K562 (cell line): ENCODE results near the gene NEUROG1. TPM values are rescaled to one million over a fixed set of nuclear protein-coding genes. Genes with fewer than 3 reads are reported as not detected.
A peak's percentile ranks its signal among the peaks of the same experiment; 100 is the strongest.

Experiments used
- ATAC-seq: fragments of 200-7000 bp; cut with Tn5 transposase; 3 replicates; pipeline ENCODE4 v1.9.1; 2020; ENCODE audit warnings: moderate library complexity
- BruUV-seq: library from RNA; stranded (reverse); fragments of 400-500 nt; replicated peaks from 2 replicates; lab custom pipeline; 2021; lab: Mats Ljungman, UMichigan
- CTCF ChIA-PET: fragments of 300-600 bp; formaldehyde crosslinking; extraction: SDS; loops from one replicate; lab custom pipeline; 2021; ENCODE audit warnings: low intra/inter-chr PET ratio; lab: Yijun Ruan, JAX
- POLR2A ChIA-PET: fragments of 300-600, 350-650 bp; sonication (Branson Sonifier 250); formaldehyde crosslinking; extraction: SDS; loops from one replicate; lab custom pipeline; 2021; ENCODE audit warnings: antibody characterized with exemption, inconsistent platforms; lab: Yijun Ruan, JAX
- DNase-seq, 4 experiments: peaks; one replicate each; pipeline versions ENCODE4 v3.0.0 to v3.0.0-alpha.2; 2011 to 2018; ENCODE audit warnings: low spot score in 3 of 4, mixed read lengths in 3 of 4; ENCODE audit errors: extremely low read depth in 1 of 4
- FAIRE-seq: peaks from 2 replicates; lab custom pipeline; 2011; peaks lifted over from hg19 to GRCh38; lab: Jason Lieb, UNC
- H2AFZ ChIP-seq: 2 replicates; pipeline ENCODE4 v1.6.0; 2011; ENCODE audit warnings: low read depth, low read length, control low read depth, inconsistent platforms
- H3K27ac ChIP-seq: fragments of 200-600 bp; 3 replicates; pipeline ENCODE4 v1.8.0; 2011; ENCODE audit warnings: low read depth, mild to moderate bottlenecking, control low read depth, inconsistent platforms, low read length, moderate library complexity, mixed read lengths; ENCODE audit errors: extremely low read depth
- H3K27me3 ChIP-seq, 2 experiments: fragments of 300-600 bp in 1 of 2; 2 replicates in 1 of 2; 3 replicates in 1 of 2; pipeline versions ENCODE4 v1.6.0 to v1.8.0; 2011; ENCODE audit warnings: inconsistent platforms in 2 of 2, low read length in 2 of 2, mild to moderate bottlenecking in 1 of 2, mixed read lengths in 1 of 2, moderate library complexity in 1 of 2; ENCODE audit not compliant: control insufficient read depth in 2 of 2, insufficient read depth in 2 of 2
- H3K36me3 ChIP-seq: fragments of 300-600 bp; 3 replicates; pipeline ENCODE4 v1.8.0; 2011; ENCODE audit warnings: mild to moderate bottlenecking, low read length, inconsistent platforms; ENCODE audit not compliant: control insufficient read depth, insufficient read depth
- H3K4me1 ChIP-seq, 2 experiments: fragments of 200-600 bp in 1 of 2; replicated peaks in 1 of 2; 2 replicates in 1 of 2; 3 replicates in 1 of 2; pipeline versions ENCODE4 v1.5.1 to v1.8.0; 2011; ENCODE audit warnings: inconsistent platforms in 2 of 2, low read length in 2 of 2, mild to moderate bottlenecking in 1 of 2, mixed read lengths in 1 of 2, moderate library complexity in 1 of 2; ENCODE audit not compliant: control insufficient read depth in 2 of 2, insufficient read depth in 2 of 2
- H3K4me2 ChIP-seq: 2 replicates; pipeline ENCODE4 v1.6.1; 2011; ENCODE audit warnings: low read length, control low read depth, inconsistent platforms, mixed read lengths; ENCODE audit not compliant: insufficient read depth
- H3K4me3 ChIP-seq: fragments of 200-600 bp; sonication (generic), shearing (Covaris generic); 2 replicates; pipeline ENCODE4 v1.5.1; 2016; ENCODE audit warnings: control low read depth, inconsistent platforms
- H3K79me2 ChIP-seq: fragments of 200-600 bp; 3 replicates; pipeline ENCODE4 v1.8.0; 2011; ENCODE audit warnings: low read length, inconsistent platforms; ENCODE audit not compliant: control insufficient read depth, insufficient read depth
- H3K9ac ChIP-seq, 2 experiments: 2 replicates each; pipeline versions ENCODE4 v1.6.0 to v1.6.1; 2011; ENCODE audit warnings: low read depth in 2 of 2, low read length in 2 of 2, control low read depth in 1 of 2, inconsistent platforms in 1 of 2, mild to moderate bottlenecking in 1 of 2, mixed read lengths in 1 of 2; ENCODE audit not compliant: insufficient read depth in 1 of 2
- H3K9me1 ChIP-seq: one replicate; pipeline ENCODE4 v1.6.0; 2011; ENCODE audit warnings: inconsistent platforms, mild to moderate bottlenecking, low read length, moderate library complexity; ENCODE audit not compliant: control insufficient read depth, insufficient read depth
- H3K9me3 ChIP-seq: replicated peaks from 2 replicates; pipeline ENCODE4 v1.5.1; 2011; ENCODE audit warnings: low read depth, low read length, inconsistent platforms; ENCODE audit not compliant: control insufficient read depth, insufficient read depth
- H4K20me1 ChIP-seq: replicated peaks from 2 replicates; pipeline ENCODE4 v1.6.1; 2011; ENCODE audit warnings: low read length, inconsistent platforms, mixed read lengths; ENCODE audit not compliant: control insufficient read depth, insufficient read depth
- CBX8 ChIP-seq: fragments of 200-600 bp; sonication (generic); IDR thresholded peaks from 2 replicates; pipeline ENCODE4 v1.6.1; 2012; ENCODE audit warnings: borderline replicate concordance, mixed run types, low read depth, mild to moderate bottlenecking, moderate library complexity, mixed read lengths, low read length, control low read depth, inconsistent platforms; ENCODE audit not compliant: poor library complexity, severe bottlenecking; ENCODE audit errors: extremely low read depth
- NFE2 ChIP-seq: IDR thresholded peaks from 2 replicates; pipeline ENCODE4 v1.6.1; 2014; ENCODE audit warnings: antibody characterized with exemption, low read depth
- ZKSCAN8 ChIP-seq: fragments of 200-800 bp; sonication (Bioruptor generic); IDR thresholded peaks from 2 replicates; pipeline ENCODE4 v1.6.1; 2016; ENCODE audit warnings: missing genetic modification characterization, missing compliant biosample characterization
- ZNF124 ChIP-seq: sonication (generic); formaldehyde crosslinking; IDR thresholded peaks from 2 replicates; pipeline ENCODE4 v1.8.1; 2022; ENCODE audit warnings: missing genetic modification reagents
- WGBS: fragments of 100-300 bp; shearing (Covaris generic); methylation state at CpG from one replicate; pipeline ENCODE4 v1.1.6; 2016; ENCODE audit warnings: low coverage, mixed read lengths; ENCODE audit not compliant: insufficient coverage; ENCODE audit errors: missing lambda C conversion rate; 5-methylcytosine and 5-hydroxymethylcytosine counted together
- in situ Hi-C: fragments of 300-500 bp; cut with MboI; formaldehyde crosslinking; loops from 4 replicates; pipeline ENCODE4 v1.15.0; 2018; ENCODE audit warnings: inconsistent platforms, mixed read lengths
- intact Hi-C: fragments of 100-400 bp; cut with micrococcal nuclease; formaldehyde crosslinking; loops from 2 replicates; pipeline ENCODE4 v1.14.2; 2022
- polyA plus RNA-seq, 8 experiments: library from polyadenylated mRNA; depleted of rRNA in 4 of 8; stranded (reverse) in 5 of 8; unstranded in 3 of 8; fragments of >200 nt; fragmentation: Nextera tagmentation in 2 of 8; fragmentation: Illumina TruSeq in 1 of 8; extraction: Ambion mirVana in 2 of 8; extraction: Trizol in 1 of 8; gene quantifications; 2 replicates each; pipeline versions ENCODE4 v1.2.1 to v1.2.3, GENCODE V29; 2011 to 2014; ENCODE audit warnings: inconsistent platforms in 1 of 8, missing spikeins in 1 of 8
- total RNA-seq, 7 experiments: library from RNA; depleted of rRNA in 6 of 7; stranded (reverse); fragments of >200 nt in 6 of 7; fragmentation: Illumina TruSeq in 2 of 7; extraction: Trizol in 2 of 7; gene quantifications; 2 replicates each; pipeline versions ENCODE4 v1.2.1 to v1.2.3, GENCODE V29; 2011 to 2021; ENCODE audit warnings: low replicate concordance in 1 of 7
- TF ChIP-seq, protein P1 (sequence below): fragments of 200-800 bp; sonication (Bioruptor generic); IDR thresholded peaks from 2 replicates; pipeline ENCODE4 v1.6.1; 2016; ENCODE audit warnings: missing genetic modification characterization, missing compliant biosample characterization
- TF ChIP-seq, protein P2 (sequence below): sonication (generic); formaldehyde crosslinking; IDR thresholded peaks from 2 replicates; pipeline ENCODE4 v1.8.0; 2022; ENCODE audit warnings: mild to moderate bottlenecking, missing genetic modification reagents

NEUROG1 gene
- total and polyA plus RNA-seq, 9 of the 15 experiments (the other 6 are each of a cell fraction or from before 2014, with no cell fraction given): not detected

DNA sequence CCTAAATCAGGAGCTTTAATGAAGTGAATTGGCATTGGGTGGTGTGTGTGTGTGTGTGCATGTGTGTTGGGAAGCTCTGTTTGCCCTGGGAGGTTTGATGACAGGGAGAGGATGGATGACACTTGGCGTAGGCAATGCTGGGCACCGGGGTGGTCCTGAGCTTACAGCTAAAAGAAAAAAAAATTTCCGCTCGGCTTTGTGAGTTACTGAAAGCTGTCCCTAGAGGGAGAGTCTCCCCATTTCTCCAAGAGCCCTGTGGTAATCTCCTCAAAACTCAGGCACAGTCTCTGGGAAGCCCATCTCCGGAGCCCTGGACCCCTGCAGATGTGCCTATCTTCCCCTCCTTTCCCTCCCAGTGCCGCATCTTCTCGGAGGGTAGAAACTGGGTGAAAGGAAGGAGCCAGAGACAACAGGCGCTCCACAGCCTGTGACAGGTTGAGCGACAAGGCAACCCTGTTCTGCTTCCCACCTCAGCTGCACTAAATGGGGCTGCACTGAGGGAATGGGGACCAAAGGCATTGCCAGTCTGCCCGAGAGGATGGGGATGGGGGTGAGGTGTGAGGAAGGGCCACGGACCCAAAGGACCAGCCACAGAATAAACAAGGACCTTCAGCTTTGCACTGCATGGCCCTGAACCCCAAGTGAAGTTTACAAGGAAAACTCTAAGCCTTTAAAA lies 47.8 kb downstream of the NEUROG1 start:
- Histone ChIP-seq H3K79me2 (no peaks in the 10 kb centered on the region), H3K9me3 (no peaks in the 10 kb centered on the region), H4K20me1 (peaks cover 10% of the 10 kb centered on the region), H3K9ac (peak overlapping the region in 1 of 2 experiments; percentile 62; a peak in 1 of 4 replicates), H3K36me3 (no peaks in the 10 kb centered on the region), H3K9me1 (no peaks in the 10 kb centered on the region), H3K27me3 (peaks cover 0 to 4% of the 10 kb centered on the region in 2 experiments; a peak in 1 of 5 replicates), H3K4me1 (peaks cover 8 to 34% of the 10 kb centered on the region in 2 experiments; a peak in 4 of 5 replicates), H3K4me2 (no peak overlapping the region), H3K4me3 (no peak overlapping the region), H3K27ac (no peak overlapping the region), H2AFZ (no peak overlapping the region)
- ChIA-PET POLR2A (interaction anchor here (0.7 to 1.2 kb wide), 2 partner anchors 22 to 103 kb away, joined by 3 to 6 read pairs; no protein-coding TSS in a partner anchor), CTCF (no interaction called here)
- intact Hi-C loops: no loop called here
- FAIRE-seq: no peak
- TF ChIP-seq ZKSCAN8 (CRISPR knock-in tag) (no peak), ZNF124 (CRISPR knock-in tag) (no peak), NFE2 (no peak), CBX8 (no peak)
- TF ChIP-seq, protein P1, sequence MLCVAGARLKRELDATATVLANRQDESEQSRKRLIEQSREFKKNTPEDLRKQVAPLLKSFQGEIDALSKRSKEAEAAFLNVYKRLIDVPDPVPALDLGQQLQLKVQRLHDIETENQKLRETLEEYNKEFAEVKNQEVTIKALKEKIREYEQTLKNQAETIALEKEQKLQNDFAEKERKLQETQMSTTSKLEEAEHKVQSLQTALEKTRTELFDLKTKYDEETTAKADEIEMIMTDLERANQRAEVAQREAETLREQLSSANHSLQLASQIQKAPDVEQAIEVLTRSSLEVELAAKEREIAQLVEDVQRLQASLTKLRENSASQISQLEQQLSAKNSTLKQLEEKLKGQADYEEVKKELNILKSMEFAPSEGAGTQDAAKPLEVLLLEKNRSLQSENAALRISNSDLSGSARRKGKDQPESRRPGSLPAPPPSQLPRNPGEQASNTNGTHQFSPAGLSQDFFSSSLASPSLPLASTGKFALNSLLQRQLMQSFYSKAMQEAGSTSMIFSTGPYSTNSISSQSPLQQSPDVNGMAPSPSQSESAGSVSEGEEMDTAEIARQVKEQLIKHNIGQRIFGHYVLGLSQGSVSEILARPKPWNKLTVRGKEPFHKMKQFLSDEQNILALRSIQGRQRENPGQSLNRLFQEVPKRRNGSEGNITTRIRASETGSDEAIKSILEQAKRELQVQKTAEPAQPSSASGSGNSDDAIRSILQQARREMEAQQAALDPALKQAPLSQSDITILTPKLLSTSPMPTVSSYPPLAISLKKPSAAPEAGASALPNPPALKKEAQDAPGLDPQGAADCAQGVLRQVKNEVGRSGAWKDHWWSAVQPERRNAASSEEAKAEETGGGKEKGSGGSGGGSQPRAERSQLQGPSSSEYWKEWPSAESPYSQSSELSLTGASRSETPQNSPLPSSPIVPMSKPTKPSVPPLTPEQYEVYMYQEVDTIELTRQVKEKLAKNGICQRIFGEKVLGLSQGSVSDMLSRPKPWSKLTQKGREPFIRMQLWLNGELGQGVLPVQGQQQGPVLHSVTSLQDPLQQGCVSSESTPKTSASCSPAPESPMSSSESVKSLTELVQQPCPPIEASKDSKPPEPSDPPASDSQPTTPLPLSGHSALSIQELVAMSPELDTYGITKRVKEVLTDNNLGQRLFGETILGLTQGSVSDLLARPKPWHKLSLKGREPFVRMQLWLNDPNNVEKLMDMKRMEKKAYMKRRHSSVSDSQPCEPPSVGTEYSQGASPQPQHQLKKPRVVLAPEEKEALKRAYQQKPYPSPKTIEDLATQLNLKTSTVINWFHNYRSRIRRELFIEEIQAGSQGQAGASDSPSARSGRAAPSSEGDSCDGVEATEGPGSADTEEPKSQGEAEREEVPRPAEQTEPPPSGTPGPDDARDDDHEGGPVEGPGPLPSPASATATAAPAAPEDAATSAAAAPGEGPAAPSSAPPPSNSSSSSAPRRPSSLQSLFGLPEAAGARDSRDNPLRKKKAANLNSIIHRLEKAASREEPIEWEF (CRISPR knock-in tag): no peak
- TF ChIP-seq, protein P2, sequence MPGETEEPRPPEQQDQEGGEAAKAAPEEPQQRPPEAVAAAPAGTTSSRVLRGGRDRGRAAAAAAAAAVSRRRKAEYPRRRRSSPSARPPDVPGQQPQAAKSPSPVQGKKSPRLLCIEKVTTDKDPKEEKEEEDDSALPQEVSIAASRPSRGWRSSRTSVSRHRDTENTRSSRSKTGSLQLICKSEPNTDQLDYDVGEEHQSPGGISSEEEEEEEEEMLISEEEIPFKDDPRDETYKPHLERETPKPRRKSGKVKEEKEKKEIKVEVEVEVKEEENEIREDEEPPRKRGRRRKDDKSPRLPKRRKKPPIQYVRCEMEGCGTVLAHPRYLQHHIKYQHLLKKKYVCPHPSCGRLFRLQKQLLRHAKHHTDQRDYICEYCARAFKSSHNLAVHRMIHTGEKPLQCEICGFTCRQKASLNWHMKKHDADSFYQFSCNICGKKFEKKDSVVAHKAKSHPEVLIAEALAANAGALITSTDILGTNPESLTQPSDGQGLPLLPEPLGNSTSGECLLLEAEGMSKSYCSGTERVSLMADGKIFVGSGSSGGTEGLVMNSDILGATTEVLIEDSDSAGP (CRISPR knock-in tag): no peak
- ATAC-seq: no peak
- DNase-seq: no peak
- WGBS: 59% methylated on average over 11 of the region's 11 CpGs
- BruUV-seq: no TSS peak
- in situ Hi-C loops: no loop called here
